ENCODE data around the gene ARAP1. TPM values are rescaled to one million over a fixed set of nuclear protein-coding genes. Genes with fewer than 3 reads are reported as not detected.
A peak's percentile ranks its signal among the peaks of the same experiment; 100 is the strongest.

Gene ARAP1
- total and polyA plus RNA-seq, 2 of the 8 experiments (the other 6 are each of a cell fraction or from before 2014, with no cell fraction given) = 25.7 to 61.6 TPM

- no peak overlapping the region for H3K23ac ChIP-seq (ENCODE audit: insufficient read length)
- H3K4me2 ChIP-seq (ENCODE audit: insufficient read depth in 1 of 2, low read depth in 2 of 2, low read length in 2 of 2) = no peak overlapping the region
- FAIRE-seq (no peak), DNase-seq (ENCODE audit: low read depth in 1 of 2, low spot score in 2 of 2) (no peak)
- 0 out of 2 replicates have a peak overlapping the region, but pooled peaks have one; percentile 92 for H2BK20ac ChIP-seq (ENCODE audit: low read length)
- H4K91ac ChIP-seq (replicated peaks; ENCODE audit: insufficient read length, low read length) = no peak overlapping the region
- no peak overlapping the region for H3K14ac ChIP-seq (ENCODE audit: insufficient read length)
- peaks cover 16 to 40% (median 33%) of the 10 kb centered on the region in 4 experiments for H3K27me3 ChIP-seq (replicated peaks in 1 of 4; ENCODE audit: control insufficient read depth in 3 of 4, extremely low read depth in 1 of 4, insufficient read depth in 3 of 4, low read length in 3 of 4)
- no peak overlapping the region for H3K56ac ChIP-seq (replicated peaks; ENCODE audit: insufficient read length, low read depth, low read length)
- no peak overlapping the region for H4K8ac ChIP-seq (ENCODE audit: extremely low read depth, insufficient read depth, low read length)
- no peak overlapping the region for H2BK120ac ChIP-seq (replicated peaks; ENCODE audit: low read depth, low read length)
- peak overlapping the region; percentile 47; the same call in 1 of the 2 replicates for H2AK5ac ChIP-seq (ENCODE audit: low read depth, low read length)
- H4K20me1 ChIP-seq (replicated peaks in 1 of 2; ENCODE audit: control insufficient read depth in 1 of 2, insufficient read depth in 2 of 2, low read length in 2 of 2) = peaks cover 0 to 7% of the 10 kb centered on the region in 2 experiments
- H3K4me3 ChIP-seq (ENCODE audit: extremely low read depth in 1 of 4, insufficient read depth in 2 of 4, low read depth in 3 of 4, low read length in 4 of 4) = no peak overlapping the region
- no peak overlapping the region for H3K9ac ChIP-seq (replicated peaks in 1 of 4; ENCODE audit: extremely low read depth in 1 of 4, low read depth in 3 of 4, low read length in 3 of 4)
- H3K36me3 ChIP-seq (ENCODE audit: control insufficient read depth in 2 of 4, insufficient read depth in 4 of 4, low read length in 3 of 4) = no peaks in the 10 kb centered on the region
- no peak overlapping the region; the same call in 1 of the 2 replicates for H3K18ac ChIP-seq (ENCODE audit: extremely low read depth, low read length)
- H3K9me3 ChIP-seq (ENCODE audit: insufficient read depth in 2 of 2, low read depth in 1 of 2, low read length in 1 of 2) = no peaks in the 10 kb centered on the region
- H3K27ac ChIP-seq (ENCODE audit: low read depth, low read length) = no peak overlapping the region
- no peaks in the 10 kb centered on the region for H3K79me2 ChIP-seq (ENCODE audit: control insufficient read depth in 1 of 2, insufficient read depth in 2 of 2, low read length in 2 of 2)
- no peak overlapping the region for H4K5ac ChIP-seq (ENCODE audit: insufficient read length, low read depth, low read length)
- peaks cover 0 to 21% (median 11%) of the 10 kb centered on the region in 4 experiments; a peak in 6 of 7 replicates for H3K4me1 ChIP-seq (replicated peaks in 1 of 4; ENCODE audit: control insufficient read depth in 3 of 4, insufficient read depth in 4 of 4, low read length in 3 of 4)
- H2AFZ ChIP-seq (ENCODE audit: low read length) = no peak overlapping the region
- CTCF ChIA-PET (ENCODE audit: partially characterized antibody) = interaction anchor here (0.5 to 39.6 kb wide), 12 partner anchors 8 to 167 kb away, joined by 3 to 624 read pairs (median 6); no protein-coding TSS in a partner anchor
- POLR2A ChIA-PET (ENCODE audit: partially characterized antibody) = interaction anchor here (1.1 to 2.6 kb wide), 5 partner anchors 12 to 144 kb away, joined by 3 to 12 read pairs (median 3); no protein-coding TSS in a partner anchor
- WGBS, 2 experiments (ENCODE audit: extremely low coverage in 1 of 2, insufficient coverage in 1 of 2, insufficient read length in 1 of 2, insufficient replicate concordance in 2 of 2, low coverage in 1 of 2, low lambda C conversion rate in 2 of 2, missing lambda C conversion rate in 1 of 2) = 89% methylated on average over 8 of the region's 8 CpGs; no CpG with 5 or more reads in 1 of the 2 experiments
- H2BK15ac ChIP-seq (ENCODE audit: low read length) = 0 out of 2 replicates have a peak overlapping the region, but pooled peaks have one; percentile 23
- H3K23me2 ChIP-seq (ENCODE audit: low read depth, low read length) = peaks cover 8% of the 10 kb centered on the region; the same call in 1 of the 2 replicates
- no peak overlapping the region for H3K4ac ChIP-seq (replicated peaks; ENCODE audit: insufficient read length, low read depth, low read length)
- H3K79me1 ChIP-seq (ENCODE audit: low read depth, low read length) = no peaks in the 10 kb centered on the region
- H2BK5ac ChIP-seq (ENCODE audit: low read depth, low read length) = peak overlapping the region; percentile 71; the same call in 1 of the 2 replicates
- H2BK12ac ChIP-seq (ENCODE audit: low read depth, low read length) = peak overlapping the region; percentile 72; the same call in 1 of the 2 replicates
- TF ChIP-seq RAD21 (IDR thresholded peaks at IDR 0.05 in 1 of 2, conservative IDR thresholded peaks at IDR 0.05 in 1 of 2; ENCODE audit: low read depth in 2 of 2, low read length in 2 of 2) = no peak
- no peak for TF ChIP-seq JUN (IDR thresholded peaks at IDR 0.05; ENCODE audit: low read depth, low read length)
- no peak for TF ChIP-seq CTCF (IDR thresholded peaks at IDR 0.05; ENCODE audit: control extremely low read depth in 1 of 3, insufficient read depth in 1 of 3, low read depth in 1 of 3, low read length in 3 of 3)
- TF ChIP-seq SP2 (IDR thresholded peaks at IDR 0.05; ENCODE audit: low read length) = no peak
- TF ChIP-seq HDAC6 (IDR thresholded peaks at IDR 0.05; ENCODE audit: low read depth, low read length) = no peak
- no peak for TF ChIP-seq TCF12 (IDR thresholded peaks at IDR 0.05; ENCODE audit: low read depth, low read length)
- no peak for TF ChIP-seq CBX5 (IDR thresholded peaks at IDR 0.05; ENCODE audit: low read depth, low read length)
- no peak for TF ChIP-seq EZH2 (IDR thresholded peaks at IDR 0.05; ENCODE audit: low read depth, low read length, severe bottlenecking)
- no peak for TF ChIP-seq SP4 (IDR thresholded peaks at IDR 0.05; ENCODE audit: low read length)
- no peak for TF ChIP-seq POLR2AphosphoS5 (IDR thresholded peaks at IDR 0.05; ENCODE audit: low read depth, low read length)
Measured at GRCh38 chr11:72637926-72638325, 114.3 kb downstream of the ARAP1 start.

All from H1 (cell line).